ENCODE measurements around the gene POLD3. TPM values are rescaled to one million over a fixed set of nuclear protein-coding genes. Genes with fewer than 3 reads are reported as not detected.

POLD3 gene
- total and polyA plus RNA-seq, 10 of the 15 experiments (the other 5 are each of a cell fraction or from before 2014, with no cell fraction given), result 23.8 to 63.7 (median 38.7) TPM

DNA sequence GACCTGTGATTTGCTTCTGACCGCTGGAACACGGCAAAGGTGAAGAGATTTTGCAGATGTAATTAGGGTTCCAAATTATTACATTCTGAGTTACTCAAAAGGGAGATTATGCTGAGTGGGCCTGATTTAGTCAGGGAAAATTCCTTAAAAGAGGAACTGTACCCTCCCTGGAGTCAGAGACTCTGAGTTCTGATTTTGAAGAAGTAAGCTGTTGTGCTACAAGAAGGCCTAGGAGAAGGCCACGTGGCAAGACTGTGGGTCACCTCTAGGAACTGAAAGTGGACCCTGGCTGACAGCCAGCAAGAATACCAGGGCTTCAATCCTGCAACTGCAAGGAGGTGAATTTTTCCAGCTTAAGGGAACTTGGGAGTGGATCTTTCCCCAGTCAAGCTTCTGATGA lies 93.5 kb downstream of the POLD3 start:
- TF ChIP-seq SPI1 (IDR thresholded peaks at IDR 0.05; ENCODE audit: borderline replicate concordance, insufficient read depth, low read depth, low read length), result peak; percentile 59; the same call in 1 of the 2 replicates
- TF ChIP-seq, protein P1, sequence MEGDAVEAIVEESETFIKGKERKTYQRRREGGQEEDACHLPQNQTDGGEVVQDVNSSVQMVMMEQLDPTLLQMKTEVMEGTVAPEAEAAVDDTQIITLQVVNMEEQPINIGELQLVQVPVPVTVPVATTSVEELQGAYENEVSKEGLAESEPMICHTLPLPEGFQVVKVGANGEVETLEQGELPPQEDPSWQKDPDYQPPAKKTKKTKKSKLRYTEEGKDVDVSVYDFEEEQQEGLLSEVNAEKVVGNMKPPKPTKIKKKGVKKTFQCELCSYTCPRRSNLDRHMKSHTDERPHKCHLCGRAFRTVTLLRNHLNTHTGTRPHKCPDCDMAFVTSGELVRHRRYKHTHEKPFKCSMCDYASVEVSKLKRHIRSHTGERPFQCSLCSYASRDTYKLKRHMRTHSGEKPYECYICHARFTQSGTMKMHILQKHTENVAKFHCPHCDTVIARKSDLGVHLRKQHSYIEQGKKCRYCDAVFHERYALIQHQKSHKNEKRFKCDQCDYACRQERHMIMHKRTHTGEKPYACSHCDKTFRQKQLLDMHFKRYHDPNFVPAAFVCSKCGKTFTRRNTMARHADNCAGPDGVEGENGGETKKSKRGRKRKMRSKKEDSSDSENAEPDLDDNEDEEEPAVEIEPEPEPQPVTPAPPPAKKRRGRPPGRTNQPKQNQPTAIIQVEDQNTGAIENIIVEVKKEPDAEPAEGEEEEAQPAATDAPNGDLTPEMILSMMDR (IDR thresholded peaks at IDR 0.05 in 2 of 3, conservative IDR thresholded peaks at IDR 0.05 in 1 of 3; ENCODE audit: control insufficient read depth in 2 of 3, extremely low read depth in 1 of 3, insufficient read depth in 1 of 3, low read depth in 3 of 3, low read length in 3 of 3), result no peak
- 67% methylated on average over 3 of the region's 3 CpGs for WGBS (ENCODE audit: insufficient coverage, insufficient replicate concordance, low lambda C conversion rate, missing lambda C conversion rate)
- RAD21 ChIA-PET (ENCODE audit: unreplicated experiment), result interaction anchor here (1.5 kb wide), 1 partner anchor 17 kb away, joined by 3 read pairs; no protein-coding TSS in a partner anchor
- no peak overlapping the region for H3K4me2 ChIP-seq (ENCODE audit: control insufficient read depth, insufficient read depth)
- no peaks in the 10 kb centered on the region for H3K79me2 ChIP-seq (ENCODE audit: control insufficient read depth, insufficient read depth, low read length)
- in situ Hi-C loops (cut with MboI), result no loop called here
- no peaks in the 10 kb centered on the region for H3K36me3 ChIP-seq (ENCODE audit: control insufficient read depth in 2 of 2, insufficient read depth in 2 of 2, low read length in 1 of 2)
- no peak for ATAC-seq
- no peak for DNase-seq (ENCODE audit: low read depth, low spot score)
- H2AFZ ChIP-seq (ENCODE audit: control insufficient read depth, low read depth, low read length), result no peak overlapping the region
- no peak overlapping the region for H3K27ac ChIP-seq (ENCODE audit: control insufficient read depth, insufficient read depth)
- H4K20me1 ChIP-seq (ENCODE audit: control insufficient read depth, insufficient read depth), result no peaks in the 10 kb centered on the region
- no peak overlapping the region for H3K9ac ChIP-seq (ENCODE audit: control insufficient read depth, insufficient read depth, low read length)
- no peak for FAIRE-seq
- no peaks in the 10 kb centered on the region; the same call in 2 of the 3 replicates for H3K9me3 ChIP-seq (replicated peaks; ENCODE audit: control insufficient read depth, insufficient read depth, low read length)
- POLR2A ChIA-PET, result no interaction called here
- SMC1A ChIA-PET (ENCODE audit: uncharacterized antibody, unreplicated experiment), result no interaction called here
- CTCF ChIA-PET, result interaction anchor here (1.2 kb wide), 2 partner anchors 17 to 54 kb away, joined by 3 read pairs; no protein-coding TSS in a partner anchor
- peaks cover 0 to 2% of the 10 kb centered on the region in 2 experiments; a peak in 1 of 4 replicates for H3K27me3 ChIP-seq (replicated peaks in 1 of 2; ENCODE audit: control insufficient read depth in 2 of 2, insufficient read depth in 2 of 2, low read length in 1 of 2)
- no peaks in the 10 kb centered on the region for H3K4me1 ChIP-seq (ENCODE audit: control insufficient read depth, insufficient read depth, low read length)
- intact Hi-C loops (cut with micrococcal nuclease; ENCODE audit: unreplicated experiment), result no loop called here
- H3K4me3 ChIP-seq, result no peak overlapping the region
- no TSS peak for BruUV-seq (replicated peaks)

DNA sequence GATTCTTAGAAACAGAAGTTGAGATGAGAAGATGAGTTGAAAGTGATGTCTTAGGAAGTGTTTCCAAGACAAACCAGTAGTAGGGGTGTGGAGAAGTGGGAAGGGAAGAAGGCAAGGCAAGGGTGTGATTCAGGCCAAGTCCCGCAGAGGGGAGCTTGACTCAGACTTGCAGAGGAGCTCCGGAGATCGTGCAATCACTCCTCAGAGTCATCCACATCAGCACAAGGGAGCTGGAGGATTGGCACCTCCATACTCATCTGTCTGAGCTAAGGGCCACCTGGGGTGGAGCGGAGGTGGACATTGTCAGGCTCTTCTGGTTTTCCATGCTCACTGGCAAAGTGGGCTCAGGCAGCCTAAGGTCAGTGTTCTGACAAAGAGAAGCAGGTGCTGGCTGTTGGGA lies 94.4 kb downstream of the POLD3 start:
- ATAC-seq (no peak), DNase-seq (ENCODE audit: low read depth, low spot score) (no peak), FAIRE-seq (no peak)
- Histone ChIP-seq H2AFZ (ENCODE audit: control insufficient read depth, low read depth, low read length) (no peak overlapping the region), H3K9ac (ENCODE audit: control insufficient read depth, insufficient read depth, low read length) (no peak overlapping the region), H3K4me1 (ENCODE audit: control insufficient read depth, insufficient read depth, low read length) (no peaks in the 10 kb centered on the region), H3K27me3 (replicated peaks in 1 of 2; ENCODE audit: control insufficient read depth in 2 of 2, insufficient read depth in 2 of 2, low read length in 1 of 2) (peaks cover 0 to 2% of the 10 kb centered on the region in 2 experiments; a peak in 1 of 4 replicates), H4K20me1 (ENCODE audit: control insufficient read depth, insufficient read depth) (no peaks in the 10 kb centered on the region), H3K9me3 (replicated peaks; ENCODE audit: control insufficient read depth, insufficient read depth, low read length) (no peaks in the 10 kb centered on the region; the same call in 2 of the 3 replicates), H3K36me3 (ENCODE audit: control insufficient read depth in 2 of 2, insufficient read depth in 2 of 2, low read length in 1 of 2) (no peaks in the 10 kb centered on the region), H3K79me2 (ENCODE audit: control insufficient read depth, insufficient read depth, low read length) (no peaks in the 10 kb centered on the region), H3K27ac (ENCODE audit: control insufficient read depth, insufficient read depth) (no peak overlapping the region), H3K4me3 (no peak overlapping the region), H3K4me2 (ENCODE audit: control insufficient read depth, insufficient read depth) (no peak overlapping the region)
- TF ChIP-seq LARP7 (IDR thresholded peaks at IDR 0.05) (no peak), KAT2A (conservative IDR thresholded peaks at IDR 0.05; ENCODE audit: control insufficient read depth, low read depth, low read length) (no peak)
- in situ Hi-C loops (cut with MboI) (no loop called here), intact Hi-C loops (cut with micrococcal nuclease; ENCODE audit: unreplicated experiment) (no loop called here)
- CTCF ChIA-PET, result interaction anchor here (0.8 to 1.2 kb wide), 3 partner anchors 16 to 53 kb away, joined by 3 to 4 read pairs (median 3); no protein-coding TSS in a partner anchor
- BruUV-seq (replicated peaks), result no TSS peak
- WGBS (ENCODE audit: insufficient coverage, insufficient replicate concordance, low lambda C conversion rate, missing lambda C conversion rate), result 53% methylated on average over 4 of the region's 4 CpGs
- SMC1A ChIA-PET (ENCODE audit: uncharacterized antibody, unreplicated experiment), result no interaction called here
- POLR2A ChIA-PET, result no interaction called here
- RAD21 ChIA-PET (ENCODE audit: unreplicated experiment), result interaction anchor here (1.5 kb wide), 1 partner anchor 16 kb away, joined by 3 read pairs; no protein-coding TSS in a partner anchor
